Measurements from ENCODE around the gene TPD52L2. TPM values are rescaled to one million over a fixed set of nuclear protein-coding genes. Genes with fewer than 3 reads are reported as not detected.

TPD52L2 gene
- total and polyA plus RNA-seq, 8 donors, result 16.3 to 47.3 (median 23.7) TPM

GRCh38 chr20:63930971-63931553 lies 66.0 kb downstream of the TPD52L2 start:
- peak in 1 of 6 donors; percentile 50 for DNase-seq
- Histone ChIP-seq H3K4me3 (no peak overlapping the region), H3K36me3 (peaks cover 4 to 47% (median 30%) of the 10 kb centered on the region in 3 donors), H3K9me3 (no peaks in the 10 kb centered on the region), H3K27ac (no peak overlapping the region), H3K4me1 (no peaks in the 10 kb centered on the region), H3K27me3 (no peaks in the 10 kb centered on the region)
- intact Hi-C loops (cut with DNase I), result no loop called here
- WGBS, 2 donors, result 90 to 92% methylated on average over 37 of the region's 37 CpGs
- no peak for FAIRE-seq
- no peak for ATAC-seq
- no peak for TF ChIP-seq CTCF (IDR thresholded peaks at IDR 0.05)

- Histone ChIP-seq H3K36me3 (peaks cover 4 to 47% (median 30%) of the 10 kb centered on the region in 3 donors), H3K4me1 (no peaks in the 10 kb centered on the region), H3K27ac (no peak overlapping the region), H3K27me3 (no peaks in the 10 kb centered on the region), H3K9me3 (no peaks in the 10 kb centered on the region), H3K4me3 (no peak overlapping the region)
- FAIRE-seq, result no peak
- no peak for ATAC-seq
- no peak for DNase-seq
- no peak for TF ChIP-seq CTCF (IDR thresholded peaks at IDR 0.05)
- 92 to 93% methylated on average over 19 of the region's 19 CpGs for WGBS, 2 donors
- intact Hi-C loops (cut with DNase I), result no loop called here
Measured at GRCh38 chr20:63931735-63932134, 66.7 kb downstream of the TPD52L2 start.

- ATAC-seq, result no peak
- intact Hi-C loops (cut with DNase I), result no loop called here
Measured at GRCh38 chr20:63932606-63933160, 67.6 kb downstream of the TPD52L2 start.

GRCh38 chr20:63933646-63934045 lies 68.6 kb downstream of the TPD52L2 start:
- Histone ChIP-seq H3K27ac (no peak overlapping the region), H3K27me3 (no peaks in the 10 kb centered on the region), H3K36me3 (peaks cover 4 to 40% (median 24%) of the 10 kb centered on the region in 3 donors), H3K9me3 (no peaks in the 10 kb centered on the region), H3K4me1 (no peaks in the 10 kb centered on the region), H3K4me3 (no peak overlapping the region)
- DNase-seq (no peak), FAIRE-seq (no peak), ATAC-seq (no peak)
- no peak for TF ChIP-seq CTCF (IDR thresholded peaks at IDR 0.05)
- intact Hi-C loops (cut with DNase I), result no loop called here
- 79 to 85% methylated on average over 5 of the region's 5 CpGs for WGBS, 2 donors

More at GRCh38 chr20:63932606-63933160, 67.6 kb downstream of the TPD52L2 start:
- H3K4me1 ChIP-seq, result no peaks in the 10 kb centered on the region
- FAIRE-seq (no peak), DNase-seq (no peak)
- 92 to 93% methylated on average over 17 of the region's 17 CpGs for WGBS, 2 donors
- no peak for TF ChIP-seq CTCF (IDR thresholded peaks at IDR 0.05)
- no peaks in the 10 kb centered on the region for H3K27me3 ChIP-seq
- H3K36me3 ChIP-seq, result peaks cover 4 to 47% (median 30%) of the 10 kb centered on the region in 3 donors
- no peak overlapping the region for H3K4me3 ChIP-seq
- H3K27ac ChIP-seq, result no peak overlapping the region
- H3K9me3 ChIP-seq, result no peaks in the 10 kb centered on the region

All from pancreas (tissue), 10 donors.